Measurements from ENCODE around the gene LARP6.
A peak's percentile ranks its signal among the peaks of the same experiment; 100 is the strongest.
"Not testable (repeated sequence)": the region's sequence is repeated elsewhere in the genome, so short reads cannot be mapped to it uniquely, and the experiment has no call there.

The LARP6 gene

DNA sequence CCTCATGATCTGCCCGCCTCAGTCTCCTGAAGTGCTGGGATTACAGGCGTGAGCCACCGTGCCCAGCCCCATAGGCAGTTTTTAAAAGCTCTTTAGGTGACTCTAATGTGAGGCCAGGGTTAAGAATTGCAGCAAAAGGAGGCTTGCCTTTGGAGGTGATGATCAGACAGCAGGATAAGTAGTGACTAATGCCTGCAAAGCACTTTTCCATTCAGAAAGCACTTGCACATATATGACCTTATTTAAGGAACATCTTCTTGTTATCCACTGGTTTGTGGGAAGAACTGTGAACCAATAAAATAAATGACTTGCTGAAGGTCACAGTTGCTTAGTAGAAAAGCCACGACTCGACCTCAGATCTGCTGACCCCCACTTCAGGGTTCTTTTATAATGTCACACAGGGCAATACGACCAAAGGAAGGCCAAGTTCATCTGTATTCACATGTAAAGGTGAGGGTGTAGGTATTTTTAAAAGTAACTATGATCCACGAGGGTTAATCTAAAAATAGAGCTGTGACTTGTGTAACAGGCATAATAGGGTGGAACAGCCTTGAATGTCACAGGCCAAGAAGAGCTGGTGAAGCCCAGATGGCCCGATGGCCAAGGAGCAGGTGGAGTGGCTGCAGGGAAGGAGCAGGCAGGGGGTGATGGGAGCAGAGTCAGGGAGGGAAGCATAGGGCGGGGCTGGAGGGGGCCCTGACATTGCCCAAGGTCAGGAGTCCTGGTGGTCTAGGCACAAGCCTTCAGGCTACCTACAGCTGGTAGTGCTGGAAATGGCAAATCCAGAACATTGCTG, 24.4 kb downstream of the LARP6 start:
- no peak for DNase-seq

GRCh38 chr15:70827721-70828120, 26.2 kb downstream of the LARP6 start:
- DNase-seq = no peak

DNA sequence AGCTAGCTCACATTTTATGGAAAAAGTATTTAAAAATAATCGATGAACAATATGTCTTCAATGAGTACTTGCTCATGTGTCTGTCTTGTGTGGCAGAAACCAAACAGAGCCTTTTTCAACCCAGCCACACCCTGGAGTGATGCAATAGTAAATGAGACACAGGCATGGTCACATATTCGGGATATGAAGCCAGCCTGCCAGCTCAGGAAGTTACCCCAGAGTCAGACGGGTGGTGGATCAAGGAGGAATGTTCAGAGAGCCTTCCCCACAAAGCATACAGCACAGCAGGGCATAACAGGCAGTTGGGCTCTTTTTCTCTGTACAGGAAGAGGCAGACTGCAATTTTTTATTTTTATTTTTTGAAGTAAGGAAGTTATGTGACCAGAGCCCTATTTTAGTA, 27.3 kb downstream of the LARP6 start:
- peak; percentile 96 for DNase-seq

GRCh38 chr15:70825841-70826240, 28.1 kb downstream of the LARP6 start:
- DNase-seq = no peak

DNA sequence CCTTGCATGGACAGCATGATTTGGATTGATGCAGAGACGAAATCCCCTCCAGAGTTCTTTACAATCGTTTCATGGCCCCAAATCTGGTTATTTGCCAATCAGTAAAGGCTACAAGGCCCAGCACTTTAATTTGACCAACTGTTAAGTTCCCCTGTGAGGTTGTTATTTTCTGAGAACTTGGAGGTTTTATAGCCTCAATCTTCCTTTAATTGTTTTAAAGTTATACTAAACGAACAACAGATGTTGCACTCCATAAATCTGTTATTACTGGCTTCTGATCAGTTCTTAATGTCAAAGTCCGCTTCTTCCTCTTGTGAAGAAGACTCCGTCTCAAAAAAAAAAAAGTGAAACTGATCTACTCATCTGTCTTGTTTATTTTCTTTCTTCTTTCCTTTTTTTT, 30.8 kb downstream of the LARP6 start:
- no peak for DNase-seq

DNA sequence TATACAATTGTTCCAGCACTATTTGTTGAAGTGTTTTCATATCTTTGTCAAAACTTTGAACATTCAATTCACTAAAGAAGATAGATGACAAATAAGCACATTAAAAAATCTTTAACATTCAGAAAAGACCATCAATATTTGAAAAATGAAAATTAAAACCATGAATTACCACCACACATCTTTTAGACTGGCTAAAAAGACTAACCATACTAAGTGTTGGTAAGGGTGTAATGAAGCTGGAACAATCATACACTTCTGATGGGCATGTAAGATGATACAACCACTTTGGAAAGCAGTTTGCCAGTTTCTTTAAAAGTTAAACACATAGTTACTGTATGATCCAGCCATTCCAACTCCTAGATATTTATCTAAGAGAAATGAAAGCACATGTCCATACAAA, 33.7 kb downstream of the LARP6 start:
- DNase-seq = no peak

GRCh38 chr15:70818580-70818979, 35.4 kb downstream of the LARP6 start:
- no peak for DNase-seq

- DNase-seq = no peak
Observed at GRCh38 chr15:70817266-70817665, 36.7 kb downstream of the LARP6 start.

DNA sequence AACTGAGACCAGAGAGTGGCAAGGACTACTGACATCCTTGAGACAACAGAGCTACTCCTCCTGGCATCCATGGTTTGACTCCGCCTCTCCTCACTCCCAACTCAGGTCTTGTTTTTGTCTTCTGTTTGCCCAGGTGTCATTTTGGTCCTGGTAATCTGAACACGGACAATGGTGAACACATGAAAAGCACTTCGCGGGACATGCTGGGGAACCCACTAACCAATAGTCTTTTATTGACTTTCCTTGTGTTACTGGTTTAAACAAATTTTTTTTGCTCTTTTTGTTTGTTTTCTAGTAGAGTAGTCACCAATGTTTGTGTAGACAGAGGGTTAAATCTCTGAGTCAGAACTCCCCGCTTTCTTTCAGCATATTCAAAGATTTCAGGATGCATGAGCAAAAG, 38.4 kb downstream of the LARP6 start:
- no peak for DNase-seq

DNA sequence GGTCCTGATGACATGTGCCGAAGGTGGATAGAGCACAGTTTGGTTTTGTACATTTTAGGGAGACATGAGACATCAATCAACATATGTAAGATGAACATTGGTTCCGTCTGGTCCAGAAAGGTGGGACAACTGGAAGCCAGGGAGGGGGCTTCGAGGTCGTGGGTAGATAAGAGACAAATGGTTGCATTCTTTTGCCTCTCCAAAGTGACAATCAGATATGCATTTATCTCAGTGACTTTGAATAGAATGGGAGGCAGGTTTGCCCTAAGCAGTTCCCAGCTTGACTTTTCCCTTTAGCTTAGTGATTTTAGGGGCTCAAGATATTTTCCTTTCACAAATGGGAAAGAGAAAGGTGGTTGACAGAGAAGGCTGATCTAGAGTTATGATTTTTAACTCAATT, 38.9 kb downstream of the LARP6 start:
- DNase-seq = not testable (repeated sequence)

GRCh38 chr15:70812827-70813364, 41.1 kb downstream of the LARP6 start:
- DNase-seq = no peak

- DNase-seq = no peak
Observed at GRCh38 chr15:70810916-70811578, 42.9 kb downstream of the LARP6 start.

- no peak for DNase-seq
Observed at GRCh38 chr15:70806992-70807712, 46.8 kb downstream of the LARP6 start.

- DNase-seq = not testable (repeated sequence)
Observed at GRCh38 chr15:70804388-70804787, 49.6 kb downstream of the LARP6 start.

DNA sequence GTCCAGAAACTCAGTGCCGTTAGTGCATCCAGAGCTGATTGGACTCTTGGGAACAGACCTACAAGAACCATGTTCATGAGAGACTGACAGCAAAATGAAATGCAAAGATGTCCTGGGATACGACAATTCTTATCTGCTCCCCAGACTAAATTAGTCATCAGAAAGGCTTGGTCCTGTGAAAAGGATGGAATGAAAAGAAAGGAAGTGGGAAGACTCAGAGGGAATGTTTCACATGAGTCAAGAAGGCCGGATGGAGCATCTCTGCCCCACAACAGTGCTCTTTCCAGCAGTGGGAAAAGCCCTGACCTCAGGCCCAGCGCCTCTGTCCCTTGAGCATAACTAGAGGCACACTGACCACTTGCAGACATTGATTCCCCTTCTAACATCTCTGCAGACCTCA, 51.3 kb downstream of the LARP6 start:
- peak; percentile 96 for DNase-seq

- DNase-seq = no peak
Observed at GRCh38 chr15:70801109-70801508, 52.8 kb downstream of the LARP6 start.

- DNase-seq = peak; percentile 97
Observed at GRCh38 chr15:70799667-70800450, 54.1 kb downstream of the LARP6 start.

- no peak for DNase-seq
Observed at GRCh38 chr15:70797464-70797863, 56.5 kb downstream of the LARP6 start.

DNA sequence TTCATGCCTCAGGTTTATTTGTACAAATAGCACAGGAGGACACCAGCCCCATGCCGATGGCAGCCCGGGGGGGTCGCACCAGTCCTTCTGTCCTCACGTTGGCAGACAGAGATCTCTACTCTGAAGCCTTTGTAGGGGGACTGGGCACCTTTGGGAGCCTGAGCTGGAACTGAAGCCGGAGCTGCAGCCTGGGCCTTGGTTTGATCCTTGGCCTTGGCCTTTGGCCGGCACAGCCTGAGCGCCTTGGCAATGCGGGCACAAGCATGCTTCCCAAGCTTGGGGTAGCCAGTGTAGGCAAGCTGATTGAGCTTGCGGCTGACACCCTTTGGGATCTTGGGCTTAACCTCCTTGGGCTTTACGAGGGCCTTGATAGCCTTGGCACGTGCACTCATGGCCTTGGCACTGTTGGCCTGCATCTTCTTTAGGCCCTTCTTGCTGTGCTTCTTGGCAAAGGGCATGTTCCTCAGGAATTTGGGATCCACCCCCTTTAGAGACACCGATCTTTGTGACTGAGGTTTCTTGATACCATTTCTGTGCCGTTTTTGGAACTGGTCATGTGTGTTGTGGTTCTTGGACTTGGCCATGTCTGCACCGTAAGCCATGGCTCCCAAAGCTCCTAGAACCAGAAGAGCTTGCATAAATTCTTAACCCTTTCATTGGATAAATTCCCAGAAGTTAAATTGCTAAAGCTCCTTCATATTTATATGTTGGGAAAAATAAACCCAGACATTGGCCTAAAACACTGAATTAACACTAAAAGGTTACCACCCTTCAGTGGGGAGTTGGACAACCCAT, 57.2 kb downstream of the LARP6 start:
- no peak for DNase-seq

DNA sequence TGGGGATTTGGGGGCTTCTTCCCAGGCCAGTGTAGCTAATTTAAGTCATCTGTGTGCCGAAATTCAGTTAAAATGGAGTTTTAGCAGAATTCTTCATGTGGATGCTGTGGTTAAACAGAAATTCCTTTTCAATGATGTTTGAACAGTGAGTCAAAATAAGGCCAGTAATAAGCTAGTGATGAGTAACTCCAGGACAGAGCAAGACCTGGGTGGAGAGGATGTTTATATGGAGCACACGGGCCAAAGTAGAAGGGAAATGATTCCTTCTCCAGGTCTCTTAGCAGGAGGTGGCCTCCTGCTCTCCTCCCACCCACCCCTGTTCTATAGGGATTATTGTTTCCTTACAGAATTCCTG, 58.7 kb downstream of the LARP6 start:
- peak; percentile 98 for DNase-seq

GRCh38 chr15:70794596-70795310, 59.2 kb downstream of the LARP6 start:
- DNase-seq = peak; percentile 93

Measured in fibroblast of skin of back (primary cell).